MCF 10A (cell line): ENCODE results near the gene TLL2. TPM values are rescaled to one million over a fixed set of nuclear protein-coding genes. Genes with fewer than 3 reads are reported as not detected.

Source experiments
- BruUV-seq: library from RNA; stranded (reverse); fragments of 400-500 nt; replicated peaks from 2 replicates; lab custom pipeline; 2021; lab: Mats Ljungman, UMichigan
- CTCF ChIA-PET: fragments of 300-600 bp; sonication (Branson Sonifier 250); formaldehyde crosslinking; extraction: SDS; loops from one replicate; lab custom pipeline; 2021; ENCODE audit warnings: antibody characterized with exemption, inconsistent platforms; lab: Yijun Ruan, JAX
- POLR2A ChIA-PET: fragments of 300-600, 350-650 bp; sonication (Branson Sonifier 250); formaldehyde crosslinking; extraction: SDS; loops from one replicate; lab custom pipeline; 2020; ENCODE audit warnings: antibody characterized with exemption, inconsistent platforms; lab: Yijun Ruan, JAX
- DNase-seq: peaks from one replicate; pipeline ENCODE4 v3.0.0-alpha.2; 2018; ENCODE audit not compliant: unreplicated experiment
- H3K27ac Mint-ChIP-seq: one replicate; pipeline ENCODE4 v1.8.0; 2022; ENCODE audit warnings: mild to moderate bottlenecking, low read depth, mixed read lengths; ENCODE audit not compliant: unreplicated experiment
- H3K27me3 Mint-ChIP-seq: one replicate; pipeline ENCODE4 v1.8.0; 2022; ENCODE audit warnings: mixed read lengths; ENCODE audit not compliant: insufficient read depth, unreplicated experiment
- H3K36me3 Mint-ChIP-seq: one replicate; pipeline ENCODE4 v1.8.0; 2022; ENCODE audit warnings: mild to moderate bottlenecking, moderate library complexity, mixed read lengths; ENCODE audit not compliant: insufficient read depth, unreplicated experiment
- H3K4me1 Mint-ChIP-seq: one replicate; pipeline ENCODE4 v1.8.0; 2022; ENCODE audit warnings: mixed read lengths; ENCODE audit not compliant: insufficient read depth, unreplicated experiment
- H3K4me3 Mint-ChIP-seq: one replicate; pipeline ENCODE4 v1.8.0; 2022; ENCODE audit warnings: mild to moderate bottlenecking, moderate library complexity, mixed read lengths; ENCODE audit not compliant: unreplicated experiment
- H3K9me3 Mint-ChIP-seq: one replicate; pipeline ENCODE4 v1.8.0; 2022; ENCODE audit warnings: mixed read lengths; ENCODE audit not compliant: unreplicated experiment
- intact Hi-C: fragments of 100-400 bp; cut with micrococcal nuclease; formaldehyde crosslinking; loops from 2 replicates; pipeline ENCODE4 v1.14.1; 2022
- total RNA-seq: library from RNA; stranded (reverse); gene quantifications from 2 replicates; pipeline ENCODE4 v1.2.3, GENCODE V29; 2022
- TF ChIP-seq, protein P1 (sequence below): fragments of 200-600 bp; IDR thresholded peaks from one replicate; pipeline ENCODE4 v1.8.0; 2022; ENCODE audit warnings: antibody characterized with exemption, mild to moderate bottlenecking; ENCODE audit not compliant: unreplicated experiment

Gene TLL2
- total RNA-seq, 1 experiment from 2014 or later: not detected

DNA sequence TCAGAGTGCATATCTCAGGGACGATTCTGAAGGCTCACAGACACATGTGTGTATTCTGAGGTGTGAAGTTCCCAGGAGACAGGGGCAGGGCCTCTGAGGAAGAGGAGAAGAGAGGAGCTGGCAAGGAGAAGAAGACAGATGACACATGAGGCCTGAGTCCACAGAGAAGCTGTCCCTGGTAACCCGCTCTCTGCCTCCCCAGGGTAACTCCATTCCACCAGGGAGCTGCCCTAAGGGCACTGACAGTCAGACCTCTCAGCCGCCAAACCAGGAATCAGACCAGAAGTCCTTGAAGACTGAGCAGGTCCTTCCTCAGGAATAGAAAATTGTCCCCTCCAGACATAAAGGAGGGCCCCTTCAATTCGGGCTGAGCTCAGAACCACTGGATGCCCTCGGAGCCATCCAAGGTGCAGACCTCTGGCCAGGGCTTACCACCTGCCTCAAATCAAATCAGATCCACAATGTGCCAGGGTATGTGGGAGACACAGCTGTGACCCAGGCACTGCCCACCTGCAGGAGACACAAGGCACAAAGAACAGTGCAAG, 57.4 kb downstream of the TLL2 start:
- POLR2A ChIA-PET: interaction anchor here (0.6 to 0.7 kb wide), 2 partner anchors 19 to 254 kb away, joined by 3 to 4 read pairs; no protein-coding TSS in a partner anchor
- Mint-ChIP-seq H3K9me3 (no peaks in the 10 kb centered on the region), H3K36me3 (no peaks in the 10 kb centered on the region), H3K27me3 (no peaks in the 10 kb centered on the region), H3K4me1 (no peaks in the 10 kb centered on the region), H3K4me3 (no peak overlapping the region), H3K27ac (no peak overlapping the region)
- DNase-seq: no peak
- no TSS peak for BruUV-seq
- intact Hi-C loops: no loop called here
- CTCF ChIA-PET: interaction anchor here (0.7 to 1.9 kb wide), 3 partner anchors 14 to 133 kb away, joined by 4 to 9 read pairs (median 4); no protein-coding TSS in a partner anchor
- TF ChIP-seq, protein P1, sequence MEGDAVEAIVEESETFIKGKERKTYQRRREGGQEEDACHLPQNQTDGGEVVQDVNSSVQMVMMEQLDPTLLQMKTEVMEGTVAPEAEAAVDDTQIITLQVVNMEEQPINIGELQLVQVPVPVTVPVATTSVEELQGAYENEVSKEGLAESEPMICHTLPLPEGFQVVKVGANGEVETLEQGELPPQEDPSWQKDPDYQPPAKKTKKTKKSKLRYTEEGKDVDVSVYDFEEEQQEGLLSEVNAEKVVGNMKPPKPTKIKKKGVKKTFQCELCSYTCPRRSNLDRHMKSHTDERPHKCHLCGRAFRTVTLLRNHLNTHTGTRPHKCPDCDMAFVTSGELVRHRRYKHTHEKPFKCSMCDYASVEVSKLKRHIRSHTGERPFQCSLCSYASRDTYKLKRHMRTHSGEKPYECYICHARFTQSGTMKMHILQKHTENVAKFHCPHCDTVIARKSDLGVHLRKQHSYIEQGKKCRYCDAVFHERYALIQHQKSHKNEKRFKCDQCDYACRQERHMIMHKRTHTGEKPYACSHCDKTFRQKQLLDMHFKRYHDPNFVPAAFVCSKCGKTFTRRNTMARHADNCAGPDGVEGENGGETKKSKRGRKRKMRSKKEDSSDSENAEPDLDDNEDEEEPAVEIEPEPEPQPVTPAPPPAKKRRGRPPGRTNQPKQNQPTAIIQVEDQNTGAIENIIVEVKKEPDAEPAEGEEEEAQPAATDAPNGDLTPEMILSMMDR: no peak

DNA sequence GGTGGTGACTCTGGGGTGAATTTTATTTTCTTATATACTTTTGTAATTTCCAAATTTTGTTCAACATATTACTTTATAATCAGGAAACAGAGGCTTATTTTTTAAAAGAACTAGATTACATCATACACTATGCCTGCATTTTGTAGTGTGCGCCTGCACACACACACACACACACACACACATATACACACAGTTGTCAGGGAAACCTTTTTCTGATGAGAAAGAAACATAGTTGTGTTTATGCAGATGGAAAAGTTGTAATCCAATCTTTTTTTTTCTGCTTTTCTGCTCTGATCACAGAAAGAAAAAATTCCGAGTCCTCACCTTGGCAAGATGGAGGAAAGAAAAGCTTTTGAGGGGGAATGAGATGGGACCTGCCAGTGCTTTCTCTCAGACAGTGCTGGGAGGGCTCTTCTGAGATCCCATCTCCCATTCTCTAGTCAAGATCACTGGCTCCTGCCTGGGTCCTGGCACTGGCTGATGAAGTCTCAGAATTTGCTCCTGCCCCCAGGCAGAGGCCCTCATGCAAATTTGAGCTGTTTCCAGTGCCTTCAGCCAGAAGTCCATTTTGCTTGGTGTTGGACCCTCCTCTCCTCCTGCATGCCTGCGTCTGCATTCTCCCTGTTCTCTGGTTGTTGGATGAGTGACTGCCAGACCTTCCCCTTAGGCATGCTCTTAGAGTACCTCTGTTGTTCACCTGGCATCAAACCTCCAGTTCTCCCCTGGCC, 59.7 kb downstream of the TLL2 start:
- BruUV-seq: no TSS peak
- intact Hi-C loops: no loop called here
- Mint-ChIP-seq H3K9me3 (no peaks in the 10 kb centered on the region), H3K36me3 (no peaks in the 10 kb centered on the region), H3K27ac (no peak overlapping the region), H3K27me3 (peaks cover 13% of the 10 kb centered on the region), H3K4me3 (no peak overlapping the region), H3K4me1 (no peaks in the 10 kb centered on the region)
- POLR2A ChIA-PET: no interaction called here
- CTCF ChIA-PET: interaction anchor here (0.7 to 1.5 kb wide), 2 partner anchors 58 to 251 kb away, joined by 4 read pairs; no protein-coding TSS in a partner anchor
- no peak for DNase-seq
- TF ChIP-seq, protein P1: no peak

GRCh38 chr10:96452494-96453153, 61.1 kb downstream of the TLL2 start:
- H3K4me3 Mint-ChIP-seq: no peak overlapping the region
- H3K27me3 Mint-ChIP-seq: peaks cover 22% of the 10 kb centered on the region
- POLR2A ChIA-PET: interaction anchor here (0.7 kb wide), 1 partner anchor 818 kb away, joined by 3 read pairs; no protein-coding TSS in a partner anchor
- H3K27ac Mint-ChIP-seq: no peak overlapping the region
- CTCF ChIA-PET: interaction anchor here (0.6 to 1.1 kb wide), 2 partner anchors 43 to 59 kb away, joined by 3 to 4 read pairs; no protein-coding TSS in a partner anchor
- no peaks in the 10 kb centered on the region for H3K4me1 Mint-ChIP-seq
- intact Hi-C loops: no loop called here
- H3K36me3 Mint-ChIP-seq: no peaks in the 10 kb centered on the region
- no peak for DNase-seq
- BruUV-seq: no TSS peak
- H3K9me3 Mint-ChIP-seq: no peaks in the 10 kb centered on the region
- TF ChIP-seq, protein P1: no peak
